GM19025 (cell line): ENCODE measurements around the gene SHROOM2.
A peak's percentile ranks its signal among the peaks of the same experiment; 100 is the strongest.
"Not testable (repeated sequence)": the region's sequence is repeated elsewhere in the genome, so short reads cannot be mapped to it uniquely, and the experiment has no call there.

Experiments used
- ATAC-seq: cut with Tn5 transposase; IDR thresholded peaks from one replicate; pipeline ENCODE4 v1.9.1; 2021; ENCODE audit warnings: mild to moderate bottlenecking, low read depth, moderate library complexity; ENCODE audit not compliant: unreplicated experiment

Gene SHROOM2

DNA sequence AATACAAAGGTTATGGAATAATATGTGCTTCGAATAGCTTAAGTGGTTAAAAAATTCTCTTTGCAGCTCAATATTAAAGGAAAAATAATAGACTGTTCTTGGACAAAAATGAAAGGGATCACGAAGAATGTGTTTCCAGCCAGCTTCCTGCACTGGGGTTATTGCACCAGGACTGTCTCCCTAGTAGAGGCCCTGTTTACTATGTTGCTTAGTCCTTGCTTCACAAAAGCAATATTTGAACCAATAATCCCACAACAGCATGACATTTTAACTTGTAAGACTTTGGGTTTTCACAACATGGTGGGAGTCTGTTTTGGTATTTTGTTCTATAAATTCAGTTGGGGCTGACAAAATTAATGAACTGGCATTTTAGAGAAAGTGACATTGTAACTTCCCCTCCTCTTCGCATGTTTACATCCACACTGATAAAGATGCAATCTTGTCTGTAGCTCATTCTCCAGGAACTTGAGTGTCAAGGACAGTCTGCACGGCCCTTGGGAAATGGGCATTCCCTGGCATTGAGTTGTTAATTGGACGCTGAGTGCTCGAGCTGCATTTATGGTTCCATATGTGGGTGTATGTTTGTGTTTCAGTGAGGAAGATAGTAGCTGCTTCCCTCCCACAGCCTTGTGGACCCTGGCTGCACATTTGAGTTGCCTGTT lies 39.0 kb downstream of the SHROOM2 start:
- no peak for ATAC-seq

DNA sequence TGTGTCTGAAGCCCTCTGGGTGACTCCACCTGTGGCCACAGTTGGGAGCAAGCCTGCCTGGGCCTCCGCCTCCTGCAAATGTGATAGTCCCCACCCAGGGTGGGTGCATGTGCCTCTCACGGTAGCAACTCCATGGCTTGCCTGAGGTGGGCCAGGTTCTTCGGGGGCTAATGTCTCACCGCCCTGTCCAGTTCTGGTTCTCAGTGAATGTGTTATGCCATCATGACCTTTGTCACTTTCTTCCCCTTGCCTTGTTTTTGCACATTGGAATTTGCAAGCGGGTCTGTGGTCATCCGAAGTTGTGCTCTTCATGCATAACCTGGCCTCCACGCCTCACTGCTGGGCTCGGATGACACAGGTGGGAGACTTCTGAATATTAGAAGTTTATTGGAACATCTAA lies 39.7 kb downstream of the SHROOM2 start:
- no peak for ATAC-seq

DNA sequence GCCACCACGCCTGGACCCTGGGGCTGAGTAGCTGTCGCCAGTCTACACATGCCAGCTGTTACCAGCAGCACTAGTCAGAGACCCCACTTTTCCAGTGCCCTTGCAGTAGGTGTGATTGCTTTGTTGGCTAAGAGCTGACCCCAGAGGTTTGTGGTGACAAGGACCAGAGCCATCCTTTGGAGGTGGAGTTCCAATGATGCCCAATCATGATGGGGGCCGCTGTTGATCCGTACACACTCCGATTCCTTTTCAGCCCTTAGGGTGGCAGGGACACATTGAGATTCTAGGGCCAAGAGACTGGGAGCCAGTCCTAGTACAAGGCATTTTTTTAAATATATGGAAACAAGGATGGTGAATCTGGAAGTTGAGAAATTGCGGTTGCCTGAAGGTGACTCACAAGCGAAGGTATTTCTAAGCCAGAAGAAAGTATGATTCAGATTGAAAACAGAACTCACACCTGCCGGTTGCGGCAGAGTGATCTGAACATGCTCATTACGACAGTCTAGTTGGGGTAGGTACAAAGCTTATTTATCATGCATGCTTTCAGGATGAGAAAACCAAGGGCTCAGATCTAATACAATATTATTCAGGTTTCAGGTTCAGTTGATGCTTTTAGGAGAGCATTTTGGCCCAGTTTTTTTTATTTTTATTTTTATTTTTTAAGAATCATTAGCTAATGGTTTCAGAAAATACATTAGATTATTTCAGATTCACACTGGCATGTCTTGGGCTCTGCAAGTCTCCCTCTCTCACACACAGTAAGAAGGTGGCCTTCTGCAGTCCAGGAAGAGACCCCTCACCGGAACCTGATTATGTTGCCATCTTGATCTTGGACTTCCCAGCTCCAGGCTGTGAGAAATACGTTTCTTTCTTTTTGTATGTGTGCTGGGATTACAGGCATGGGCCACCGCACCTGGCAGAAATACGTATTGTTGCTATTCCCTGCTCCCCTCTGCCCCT lies 43.4 kb downstream of the SHROOM2 start:
- ATAC-seq: peak; percentile 94

DNA sequence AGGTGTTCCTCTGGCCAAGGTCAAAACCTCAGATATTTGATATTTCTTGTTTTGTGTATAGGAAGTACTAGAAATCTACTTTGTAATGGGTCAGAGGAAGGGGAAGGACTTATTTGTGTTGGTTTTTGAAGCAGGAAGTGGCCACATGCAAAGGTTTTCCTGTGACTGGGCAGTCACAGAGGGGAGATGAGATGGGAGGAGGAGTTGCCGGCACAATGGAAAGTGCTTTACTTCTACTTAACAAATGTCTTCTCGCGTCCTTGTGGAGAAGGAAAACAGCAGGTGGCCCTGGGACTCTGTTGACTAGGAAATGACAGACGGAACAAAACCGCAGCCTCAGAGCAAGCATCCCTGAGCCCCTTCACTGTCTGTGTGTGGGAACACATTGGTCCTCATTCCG lies 46.6 kb downstream of the SHROOM2 start:
- no peak for ATAC-seq

DNA sequence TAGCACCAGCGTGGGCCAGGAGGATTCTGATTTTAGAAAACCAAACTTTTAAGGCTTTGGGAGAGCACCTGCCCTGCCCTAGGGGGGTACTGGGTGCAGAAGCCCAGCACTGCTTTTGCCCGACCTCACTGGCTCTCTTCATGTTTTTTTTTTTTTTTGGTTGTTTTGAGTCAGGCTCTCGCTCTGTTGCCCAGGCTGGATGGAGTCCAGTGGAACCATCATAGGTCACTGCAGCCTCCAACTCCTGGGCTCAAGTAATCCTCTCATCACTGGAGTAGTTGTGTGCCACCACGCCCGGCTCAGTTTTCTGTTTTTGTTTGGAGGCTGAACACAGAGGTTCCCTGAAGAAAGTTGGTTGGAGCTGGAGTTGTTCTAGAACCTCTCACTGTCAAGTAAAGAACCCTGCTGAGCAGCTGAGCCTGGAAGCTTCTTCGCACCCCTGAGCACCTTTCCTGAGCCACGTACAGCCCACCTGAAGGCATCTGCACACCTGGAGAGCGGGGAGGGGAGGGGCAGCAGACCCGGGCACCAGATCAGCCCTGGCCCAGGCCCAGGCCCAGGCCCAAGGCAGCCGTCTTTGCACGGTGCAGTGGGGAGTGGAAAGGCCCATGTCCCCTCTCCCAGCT lies 49.5 kb downstream of the SHROOM2 start:
- no peak for ATAC-seq

DNA sequence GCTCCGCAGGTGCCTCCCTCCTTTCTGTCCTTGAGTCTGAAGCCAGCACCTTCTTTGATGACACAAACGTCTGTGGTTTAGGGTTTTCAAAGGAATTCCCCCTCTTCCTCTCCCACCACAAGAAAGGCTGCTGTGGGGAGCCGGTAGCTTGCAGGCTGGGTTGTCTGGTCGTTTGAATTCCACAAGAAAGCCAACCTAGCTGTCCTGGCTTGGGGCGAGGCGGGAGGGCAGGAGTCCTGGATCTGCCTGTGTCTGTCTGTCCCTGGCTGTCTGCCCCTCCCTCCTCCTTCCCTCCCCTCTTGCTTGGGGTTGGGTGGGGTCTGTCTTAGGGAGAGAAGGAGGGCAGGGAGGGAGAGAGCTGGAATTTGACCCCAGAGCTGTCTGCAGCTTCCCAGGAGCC lies 56.3 kb downstream of the SHROOM2 start:
- ATAC-seq: no peak

DNA sequence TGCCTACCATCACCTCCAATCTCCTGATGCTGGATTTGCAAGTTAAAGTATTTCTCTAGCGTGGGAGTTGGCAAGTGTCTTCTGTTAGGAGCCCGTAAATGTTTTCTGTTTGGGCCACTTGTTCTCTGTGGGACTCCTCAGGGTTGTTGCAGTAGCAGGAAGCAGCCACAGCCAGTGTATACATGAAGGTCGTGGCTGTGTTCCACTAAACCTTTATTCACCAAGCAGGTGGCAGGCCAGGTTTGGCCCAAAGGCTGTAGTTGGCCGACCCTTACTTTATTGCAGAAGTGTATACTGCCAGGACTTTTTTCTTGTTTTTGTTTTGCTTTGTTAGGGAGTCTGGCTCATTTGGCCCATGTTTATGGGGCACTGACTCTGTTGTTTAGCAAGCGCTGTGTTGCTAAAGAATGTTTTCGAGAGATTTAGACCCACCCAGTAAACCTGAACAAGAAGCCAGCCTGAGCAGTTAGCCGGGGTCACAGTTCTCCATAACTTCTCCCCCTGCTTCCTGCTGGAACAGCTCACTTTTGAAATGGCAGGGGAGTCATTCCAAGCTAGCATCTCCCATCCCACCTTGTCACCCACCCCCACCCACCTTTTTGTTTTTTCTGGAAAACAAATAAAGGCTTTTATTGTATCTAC lies 58.8 kb downstream of the SHROOM2 start:
- ATAC-seq: no peak

DNA sequence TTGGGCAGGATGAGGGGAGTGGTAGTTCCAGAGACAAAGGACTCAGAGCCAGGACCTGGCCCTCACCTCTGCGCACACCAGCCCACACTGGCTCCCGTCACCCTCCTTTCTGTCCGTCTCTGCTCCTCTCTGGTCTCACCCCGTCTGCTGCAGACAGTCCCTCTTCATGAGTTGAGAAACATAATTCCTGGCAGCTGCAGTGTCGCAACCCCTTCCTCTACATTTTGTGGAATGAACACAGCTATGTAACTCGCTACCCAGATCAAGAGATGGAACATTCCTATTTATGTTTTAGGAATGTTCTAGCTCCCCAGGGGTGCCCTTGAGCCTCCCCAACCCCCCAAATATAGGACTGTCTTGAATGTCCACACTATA lies 59.3 kb downstream of the SHROOM2 start:
- ATAC-seq: no peak

DNA sequence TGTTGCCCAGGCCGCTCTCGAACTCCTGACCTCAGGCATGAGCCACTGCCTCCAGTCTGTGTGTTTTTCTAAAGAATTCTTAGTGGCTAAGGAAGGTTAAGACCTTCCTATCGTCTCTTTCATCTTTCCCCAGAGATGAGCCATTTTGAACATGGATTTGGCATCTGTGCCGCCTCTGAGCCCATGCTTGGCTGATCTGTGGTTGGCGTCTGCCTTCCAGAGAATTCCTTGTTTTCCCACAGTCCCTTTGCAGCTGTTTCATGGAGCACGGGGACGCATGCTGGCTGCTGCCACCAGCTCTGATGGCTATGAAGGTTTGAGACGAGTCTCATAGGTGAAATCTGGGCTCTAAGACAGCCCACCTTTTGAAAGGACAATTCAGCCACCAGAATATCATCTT lies 60.4 kb downstream of the SHROOM2 start:
- no peak for ATAC-seq

DNA sequence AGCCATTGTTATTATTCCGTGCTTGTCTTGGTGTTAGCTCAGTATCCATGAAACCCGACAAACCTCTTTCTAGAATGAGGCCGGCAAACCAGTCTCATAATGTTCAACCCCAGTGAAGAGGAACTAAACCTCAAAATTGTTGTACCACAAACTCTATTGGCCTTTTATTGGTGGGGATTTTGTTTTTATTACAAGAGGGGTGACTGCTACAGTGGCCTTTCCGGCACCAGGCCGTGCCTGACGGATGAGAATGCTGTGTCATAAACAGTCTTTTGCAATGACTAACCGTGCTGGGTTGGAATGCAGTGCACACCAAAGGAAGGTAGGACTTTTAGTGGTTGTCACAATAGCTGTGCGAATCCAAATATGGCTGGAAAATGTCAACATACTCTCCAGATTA lies 60.8 kb downstream of the SHROOM2 start:
- ATAC-seq: no peak

DNA sequence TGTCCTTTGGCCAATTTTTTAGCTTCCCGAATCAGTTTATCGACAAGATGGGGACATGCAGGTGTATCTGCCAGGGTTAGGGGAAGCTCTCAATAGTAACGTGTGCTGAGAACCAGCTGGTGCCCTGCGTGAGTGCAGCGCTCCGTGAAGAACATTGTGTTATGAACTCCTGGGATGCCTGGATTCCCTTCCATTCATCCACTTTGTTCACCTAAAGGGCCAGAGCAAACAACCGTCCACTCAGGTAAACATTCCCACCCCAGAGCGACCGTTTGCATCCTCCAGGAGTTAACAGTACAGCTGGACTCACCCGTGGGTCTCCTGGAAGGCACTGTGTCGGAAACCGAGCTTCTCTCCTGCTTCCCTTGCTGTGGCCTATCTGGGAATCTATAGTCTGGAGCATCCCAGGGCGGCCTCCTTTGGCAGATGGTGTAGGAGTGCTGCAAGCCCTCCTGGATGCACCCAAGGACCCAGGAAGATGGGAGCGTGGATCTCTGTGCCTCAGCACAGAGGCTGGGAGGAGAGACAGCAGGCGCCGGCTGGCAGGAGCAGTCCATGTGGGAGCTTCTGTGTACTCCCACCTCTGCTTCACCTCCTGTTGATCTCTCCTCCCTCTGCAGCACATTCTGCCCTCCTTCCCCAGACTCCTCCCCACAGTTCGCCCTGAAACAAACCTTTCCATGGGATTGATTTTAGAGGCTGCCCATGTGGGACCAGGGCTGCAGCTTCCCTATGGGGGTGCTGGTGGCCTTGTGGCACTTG lies 62.7 kb downstream of the SHROOM2 start:
- no peak for ATAC-seq

DNA sequence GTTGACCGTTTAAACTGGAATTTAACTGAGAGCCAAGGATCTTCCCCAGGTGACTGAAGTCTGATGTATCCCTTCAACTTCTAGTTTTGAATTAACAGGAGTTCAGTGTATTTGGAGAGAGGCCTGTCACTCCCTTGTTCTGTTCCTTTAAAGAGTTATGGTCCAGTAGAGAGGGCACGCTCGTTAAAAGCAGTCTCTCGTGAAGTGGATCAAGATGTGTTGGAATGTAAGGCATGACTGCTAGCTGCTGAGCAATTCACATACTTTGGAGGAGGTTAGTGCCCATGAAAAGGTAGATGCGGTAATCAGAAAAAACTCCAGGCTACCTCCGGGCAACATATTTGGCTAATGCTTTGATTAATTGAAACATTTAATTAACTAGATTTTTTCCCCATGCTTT lies 65.7 kb downstream of the SHROOM2 start:
- ATAC-seq: no peak

DNA sequence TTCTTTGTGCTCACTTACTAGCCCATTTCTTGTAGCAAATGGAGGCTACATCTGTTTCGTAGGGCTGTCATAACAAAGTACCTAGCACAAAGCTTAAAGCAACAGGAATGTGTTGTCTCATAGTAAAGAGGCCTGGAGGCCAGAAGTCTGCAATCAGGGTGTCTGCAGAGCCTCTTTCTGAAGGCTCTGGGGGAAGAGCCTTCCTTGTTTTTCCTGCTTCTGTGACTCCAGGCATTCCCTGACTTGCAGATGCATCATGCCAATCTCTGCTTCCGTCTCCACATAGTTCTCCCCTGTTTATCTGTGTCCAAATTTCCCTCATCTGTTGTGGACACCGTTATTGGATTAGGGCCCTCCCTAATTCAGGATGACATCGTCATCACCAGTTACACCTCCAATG lies 67.1 kb downstream of the SHROOM2 start:
- ATAC-seq: no peak

DNA sequence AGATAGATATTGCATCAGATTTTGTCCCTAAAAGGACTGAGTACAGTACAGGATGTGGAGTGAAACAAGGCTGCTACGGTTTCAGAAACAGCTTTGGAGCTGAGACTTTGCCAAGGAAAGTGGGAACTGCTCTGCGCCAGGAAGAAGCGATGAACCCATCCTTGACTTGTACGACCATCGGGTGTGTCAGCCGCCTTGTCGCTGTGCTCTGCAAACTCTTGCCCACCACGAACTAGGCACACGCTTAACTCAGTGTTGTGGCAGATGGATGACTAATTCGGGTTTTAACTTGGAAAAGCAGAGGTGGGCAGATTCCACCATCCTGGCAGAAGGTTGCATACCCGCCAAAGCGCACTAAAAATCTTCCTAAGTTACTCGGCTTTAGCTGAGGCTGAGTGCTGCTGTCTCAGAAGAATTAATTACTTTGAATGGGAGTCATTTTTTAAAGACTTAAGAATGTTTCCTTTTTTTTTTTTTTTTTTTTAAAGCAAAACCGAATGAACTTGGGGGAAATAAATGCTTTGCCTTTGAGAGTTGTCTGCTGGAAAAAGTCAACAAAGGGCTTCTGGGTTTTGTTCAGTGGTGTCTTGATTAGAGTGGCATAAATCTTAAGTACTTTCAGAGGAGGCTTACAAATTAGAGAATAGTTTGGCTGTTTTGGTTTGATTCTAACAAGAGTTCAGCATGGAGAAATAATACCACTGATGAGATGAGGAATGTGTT lies 69.5 kb downstream of the SHROOM2 start:
- no peak for ATAC-seq

DNA sequence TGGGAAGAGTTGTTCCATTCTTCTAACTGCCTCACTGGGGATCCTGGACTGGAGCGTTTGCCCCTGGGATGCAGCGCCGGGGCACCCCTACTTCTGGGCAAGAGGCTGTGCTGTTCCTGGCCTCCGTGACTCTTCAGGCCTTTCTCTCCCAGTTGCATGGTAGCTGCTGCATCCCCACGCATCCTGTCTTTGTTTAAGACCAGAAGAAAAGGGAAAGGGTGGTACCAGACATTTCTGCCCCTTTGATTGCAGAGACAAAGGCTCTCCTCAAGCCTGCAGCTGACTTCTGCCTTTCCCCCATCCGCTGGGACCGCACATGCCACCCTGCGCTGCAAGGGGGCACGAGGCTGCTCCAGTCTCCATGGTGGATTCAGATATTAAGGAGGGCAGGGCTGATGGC lies 70.4 kb downstream of the SHROOM2 start:
- ATAC-seq: no peak

DNA sequence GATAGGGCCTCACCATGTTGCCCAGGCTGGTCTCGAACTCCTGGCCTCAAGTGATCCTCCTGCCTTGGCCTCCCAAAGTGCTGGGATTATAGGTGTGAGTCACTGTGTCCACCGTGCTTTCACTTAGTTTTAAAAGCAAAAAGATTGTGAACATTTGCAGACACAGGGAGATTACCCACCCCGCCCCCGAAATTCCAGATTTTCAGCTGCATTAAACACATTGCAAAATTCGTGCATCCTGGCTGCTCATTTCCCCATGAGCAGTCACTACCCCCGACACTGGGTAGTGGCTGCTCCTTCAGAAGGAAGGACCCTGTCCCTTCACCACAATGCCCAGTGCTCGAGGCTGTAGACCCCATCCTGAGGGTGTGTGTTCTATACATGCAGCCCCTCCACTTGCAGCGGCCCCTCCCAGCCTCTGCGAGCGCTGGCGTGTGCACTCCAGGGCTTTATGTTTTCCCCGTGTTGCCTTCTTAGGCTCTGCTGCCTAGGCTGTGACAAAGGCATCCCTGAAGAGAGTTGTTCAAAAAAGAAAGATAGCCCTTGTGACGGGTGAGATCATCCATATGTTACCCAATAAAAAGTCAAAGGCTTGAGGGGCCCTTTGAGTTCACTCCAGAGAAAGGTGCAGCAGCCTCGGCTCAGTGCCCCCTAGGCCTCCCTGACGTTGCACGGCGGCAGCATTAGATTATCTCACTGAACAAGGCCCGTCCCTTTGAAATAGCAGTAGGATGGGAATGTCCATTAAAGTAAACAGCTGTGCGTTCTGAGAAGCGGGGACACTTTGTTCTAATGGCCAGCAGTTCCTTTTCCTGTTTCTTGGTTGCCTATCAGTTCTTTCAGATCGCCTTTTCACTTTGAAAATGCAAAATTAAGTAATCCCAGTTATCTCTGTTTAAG lies 71.6 kb downstream of the SHROOM2 start:
- no peak for ATAC-seq

DNA sequence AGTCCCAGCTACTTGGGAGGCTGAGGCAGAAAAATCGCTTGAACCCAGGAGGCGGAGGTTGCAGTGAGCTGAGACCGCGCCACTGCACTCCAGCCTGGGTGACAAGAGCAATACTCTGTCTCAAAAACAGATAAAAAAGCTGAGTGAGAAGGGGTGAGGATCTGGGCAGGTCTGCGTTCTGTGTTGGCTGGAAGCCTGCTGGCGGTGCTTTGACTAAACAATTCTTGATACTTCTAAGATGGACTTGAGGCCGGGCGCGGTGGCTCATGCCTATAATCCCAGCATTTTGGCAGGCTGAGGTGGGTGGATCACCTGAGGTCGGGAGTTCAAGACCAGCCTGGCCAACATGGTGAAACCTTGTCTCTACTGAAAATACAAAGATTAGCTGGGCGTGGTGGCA lies 72.5 kb downstream of the SHROOM2 start:
- ATAC-seq: not testable (repeated sequence)

DNA sequence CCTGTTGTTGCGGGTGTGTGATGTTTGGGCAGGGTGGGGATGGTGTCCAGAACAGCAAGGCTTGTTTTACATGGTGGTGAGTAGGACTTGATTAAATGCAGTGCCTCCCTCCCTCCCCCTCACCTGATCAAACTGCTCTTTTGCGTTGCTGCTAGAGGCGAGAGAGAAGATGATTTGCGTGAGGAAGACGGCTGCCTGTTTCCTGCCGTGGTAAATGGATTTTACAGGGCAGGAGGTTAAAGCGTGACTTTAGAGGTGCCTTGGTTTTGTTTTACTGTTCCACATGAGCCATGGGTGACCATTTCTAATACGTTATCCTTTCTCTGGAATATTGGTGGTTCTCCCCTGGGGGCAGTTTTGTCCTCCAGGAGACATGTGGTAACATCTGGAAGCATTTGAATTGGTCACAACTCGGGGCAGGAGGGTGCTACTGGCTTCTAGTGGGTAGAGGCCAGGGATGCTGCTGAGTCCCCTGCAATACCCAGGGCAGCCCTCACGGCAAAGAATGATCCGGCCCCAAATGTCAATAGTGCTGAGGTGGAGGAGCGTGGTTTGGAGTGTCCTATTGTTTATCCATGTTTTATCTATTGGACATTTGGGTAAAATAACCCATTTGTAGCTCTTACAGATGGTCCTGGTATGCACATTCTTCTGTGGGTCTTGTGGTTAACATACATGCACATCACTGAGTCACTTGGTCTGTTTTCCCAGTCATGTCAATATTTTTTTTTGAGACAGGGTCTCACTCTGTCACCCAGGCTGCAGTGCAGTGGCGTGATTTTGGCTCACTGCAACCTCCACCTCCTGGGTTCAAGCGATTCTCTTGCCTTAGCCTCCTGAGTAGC lies 73.7 kb downstream of the SHROOM2 start:
- no peak for ATAC-seq
